ENCODE data around the gene UPB1. TPM values are rescaled to one million over a fixed set of nuclear protein-coding genes. Genes with fewer than 3 reads are reported as not detected.

The UPB1 gene
- total and polyA plus RNA-seq, 10 of the 15 experiments (the other 5 are each of a cell fraction or from before 2014, with no cell fraction given): 0.89 to 20.5 (median 3.1) TPM

- TF ChIP-seq NR2C1 (IDR thresholded peaks at IDR 0.05) (no peak), SMARCA5 (IDR thresholded peaks at IDR 0.05) (no peak), EED (IDR thresholded peaks at IDR 0.05; ENCODE audit: low read depth) (no peak), TARDBP (IDR thresholded peaks at IDR 0.05; ENCODE audit: borderline replicate concordance) (no peak), PKNOX1 (IDR thresholded peaks at IDR 0.05) (no peak), MEF2A (IDR thresholded peaks at IDR 0.05; ENCODE audit: insufficient read depth, low read depth, low read length) (no peak), USF1 (IDR thresholded peaks at IDR 0.05; ENCODE audit: borderline replicate concordance, extremely low read length, insufficient read depth, low read depth, low read length) (no peak), PRDM15 (CRISPR knock-in tag; IDR thresholded peaks at IDR 0.05) (no peak)
Measured at GRCh38 chr22:24497841-24498258, 2.7 kb downstream of the UPB1 start (continued).

Data from GM12878 (cell line).